ENCODE results near the gene SHC3.

DNA sequence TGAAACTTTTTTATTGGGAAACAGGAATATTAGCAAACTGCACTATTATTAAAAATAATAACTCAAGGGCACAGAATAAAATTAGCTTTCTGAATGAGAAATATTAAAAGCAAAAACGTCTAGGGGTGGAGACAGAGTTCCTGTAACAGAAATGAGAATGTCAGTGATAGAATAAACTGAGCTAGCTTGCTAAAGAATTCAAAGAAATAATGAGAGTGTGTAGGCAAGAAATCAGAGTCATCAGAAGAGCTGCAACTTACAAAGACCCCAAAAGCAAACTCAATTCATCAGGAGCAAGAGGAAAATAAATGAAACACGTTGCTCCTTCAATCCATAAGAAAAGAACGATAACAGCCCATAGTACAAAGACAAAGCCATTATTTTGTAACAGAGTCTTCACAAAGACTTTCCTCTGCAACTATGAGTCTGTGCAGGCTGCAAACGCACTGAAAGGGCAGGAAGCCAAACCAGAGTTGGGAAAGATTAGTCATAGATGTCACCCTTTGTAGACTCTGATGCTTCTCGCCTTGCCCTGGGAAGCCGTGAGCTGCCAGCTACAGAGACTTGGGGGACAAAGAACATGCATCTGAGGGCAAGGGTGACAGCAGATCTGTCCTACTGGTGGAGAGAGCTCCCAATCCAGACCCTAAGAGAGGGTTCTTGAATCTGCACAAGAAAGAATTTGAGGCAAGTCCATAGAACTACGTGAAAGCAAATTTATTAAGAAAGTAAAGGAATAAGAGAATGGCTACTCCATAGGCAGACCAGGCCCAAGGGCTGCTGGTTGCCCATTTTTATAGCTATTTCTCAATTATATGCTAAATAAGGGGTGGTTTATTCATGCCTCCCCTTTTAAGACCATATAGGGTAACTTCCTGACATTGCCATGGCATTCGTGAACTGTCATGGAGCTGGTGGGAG lies 40.8 kb downstream of the SHC3 start:
- TF ChIP-seq POLR2A (IDR thresholded peaks at IDR 0.05; ENCODE audit: low read length) = no peak
- no peak for TF ChIP-seq GATA1 (IDR thresholded peaks at IDR 0.05; ENCODE audit: low read depth, low read length)

Data from erythroblast (primary cell).